22Rv1 (cell line): Measurements from ENCODE around the gene USB1.

ENCODE experiments used
- CTCF ChIP-seq: fragments of 450-650 bp; IDR thresholded peaks from 2 replicates; pipeline ENCODE4 v1.5.1; 2017; ENCODE audit warnings: mild to moderate bottlenecking
- ZFX ChIP-seq: fragments of 450-650 bp; IDR thresholded peaks from 2 replicates; pipeline ENCODE4 v1.6.1; 2017; ENCODE audit warnings: antibody characterized with exemption, borderline replicate concordance

GRCh38 chr16:58013201-58013956, 12.2 kb downstream of the USB1 start:
- no peak for TF ChIP-seq CTCF
- no peak for TF ChIP-seq ZFX
